GM12872 (cell line): Measurements from ENCODE around the gene PDGFRB.

ENCODE experiments used
- CTCF ChIP-seq: IDR thresholded peaks from 3 replicates; pipeline ENCODE4 v1.5.1; 2011; ENCODE audit warnings: low read depth, mild to moderate bottlenecking, low read length, moderate library complexity; ENCODE audit not compliant: insufficient read depth

Gene PDGFRB

GRCh38 chr5:150155258-150156026 is at the start of gene PDGFRB:
Gene PDGFRB (minus strand): TSS chr5:150155845. CDS start chr5:150137047, 18,798 bp downstream.
- TF ChIP-seq CTCF: no peak

- no peak for TF ChIP-seq CTCF
Measured at GRCh38 chr5:150204590-150204960, 48.9 kb upstream of the PDGFRB start.

GRCh38 chr5:150203832-150204589 is 48.4 kb upstream of the PDGFRB start:
- TF ChIP-seq CTCF: no peak

GRCh38 chr5:150202501-150202900 is 46.9 kb upstream of the PDGFRB start:
- TF ChIP-seq CTCF: no peak

- TF ChIP-seq CTCF: no peak
Measured at GRCh38 chr5:150197476-150197875, 41.8 kb upstream of the PDGFRB start.

- TF ChIP-seq CTCF: no peak
Measured at GRCh38 chr5:150196986-150197385, 41.3 kb upstream of the PDGFRB start.

GRCh38 chr5:150196514-150196913 is 40.9 kb upstream of the PDGFRB start:
- TF ChIP-seq CTCF: no peak
